Sigmoid colon (tissue), 7 donors: ENCODE results near the gene RSBN1L. TPM values are rescaled to one million over a fixed set of nuclear protein-coding genes. Genes with fewer than 3 reads are reported as not detected.

ENCODE experiments used
- DNase-seq: peaks from one replicate; pipeline ENCODE4 v3.0.0-alpha.2; 2019
- H3K27ac ChIP-seq, 4 donors: fragments of 200-600 bp; sonication (generic); one replicate each; pipeline ENCODE4 v1.5.1; 2016 to 2019; ENCODE audit warnings: mild to moderate bottlenecking in 1 of 4
- H3K27me3 ChIP-seq, 3 donors: fragments of 200-600 bp; sonication (generic); one replicate each; pipeline ENCODE4 v1.5.1; 2019; ENCODE audit warnings: mild to moderate bottlenecking in 1 of 3
- H3K36me3 ChIP-seq, 4 donors: fragments of 200-600 bp; sonication (generic); one replicate each; pipeline ENCODE4 v1.5.1; 2016 to 2019
- H3K4me1 ChIP-seq, 4 donors: fragments of 200-600 bp; sonication (generic); one replicate each; pipeline ENCODE4 v1.5.1; 2017 to 2019
- H3K4me3 ChIP-seq, 4 donors: fragments of 200-600 bp; sonication (generic); one replicate each; pipeline ENCODE4 v1.5.1; 2017 to 2019; ENCODE audit warnings: mild to moderate bottlenecking in 2 of 4, moderate library complexity in 1 of 4
- H3K9me3 ChIP-seq, 4 donors: fragments of 200-600 bp in 3 of 4; sonication (generic) in 3 of 4; one replicate each; pipeline versions ENCODE4 v1.5.1 to v1.6.1; 2013 to 2019
- EP300 ChIP-seq, 4 donors: sonication (generic); formaldehyde crosslinking; IDR thresholded peaks; one replicate each; pipeline ENCODE4 v1.6.1; 2017; ENCODE audit warnings: antibody characterized with exemption in 4 of 4
- POLR2A ChIP-seq, 2 donors: fragments of 450-650 bp; IDR thresholded peaks; one replicate each; pipeline ENCODE4 v1.6.1; 2016; ENCODE audit warnings: antibody characterized with exemption in 2 of 2, mild to moderate bottlenecking in 2 of 2, moderate library complexity in 2 of 2
- POLR2AphosphoS5 ChIP-seq, 4 donors: sonication (generic); formaldehyde crosslinking; IDR thresholded peaks; one replicate each; pipeline ENCODE4 v1.6.1; 2017; ENCODE audit warnings: antibody characterized with exemption in 4 of 4
- WGBS, 2 donors: extraction: QIAGEN DNeasy Blood & Tissue Kit; methylation state at CpG; one replicate each; pipeline ENCODE4 v1.1.7; 2013; 5-methylcytosine and 5-hydroxymethylcytosine counted together
- intact Hi-C: fragments of 100-400 bp; cut with DNase I; formaldehyde crosslinking; loops from one replicate; pipeline ENCODE4 v1.15.1; 2023
- polyA plus RNA-seq, 3 donors: library from polyadenylated mRNA; stranded (reverse); fragments of 200-250 nt; gene quantifications; one replicate each; pipeline ENCODE4 v1.2.3, GENCODE V29; 2013
- total RNA-seq, 4 donors: library from RNA; depleted of rRNA; stranded (reverse); fragments of >200 nt; gene quantifications; one replicate each; pipeline ENCODE4 v1.1.0, GENCODE V29; 2016
- TF ChIP-seq, protein P1 (sequence below), 4 experiments: fragments of 450-650 bp in 3 of 4; fragments of 200-600 bp in 1 of 4; IDR thresholded peaks; one replicate each; pipeline ENCODE4 v1.5.1; 2016 to 2019; ENCODE audit warnings: antibody characterized with exemption in 4 of 4, mild to moderate bottlenecking in 3 of 4, moderate library complexity in 2 of 4
- donor health status: healthy with polysubstance abuse.
- donor health status: Bipolar disorder and iron deficiency.
- donor health status: healthy.

Gene RSBN1L
- total and polyA plus RNA-seq, 7 donors: 6.0 to 50.4 (median 29.3) TPM

GRCh38 chr7:77729574-77730348 lies 33.5 kb downstream of the RSBN1L start:
- peak overlapping the region in 2 of 4 donors; percentile 76 to 78 for H3K27ac ChIP-seq
- DNase-seq: no peak
- peaks cover 0 to 55% (median 48%) of the 10 kb centered on the region in 4 donors for H3K4me1 ChIP-seq
- no peak for TF ChIP-seq POLR2A (IDR thresholded peaks at IDR 0.05)
- TF ChIP-seq EP300 (IDR thresholded peaks at IDR 0.05): no peak
- TF ChIP-seq, protein P1, sequence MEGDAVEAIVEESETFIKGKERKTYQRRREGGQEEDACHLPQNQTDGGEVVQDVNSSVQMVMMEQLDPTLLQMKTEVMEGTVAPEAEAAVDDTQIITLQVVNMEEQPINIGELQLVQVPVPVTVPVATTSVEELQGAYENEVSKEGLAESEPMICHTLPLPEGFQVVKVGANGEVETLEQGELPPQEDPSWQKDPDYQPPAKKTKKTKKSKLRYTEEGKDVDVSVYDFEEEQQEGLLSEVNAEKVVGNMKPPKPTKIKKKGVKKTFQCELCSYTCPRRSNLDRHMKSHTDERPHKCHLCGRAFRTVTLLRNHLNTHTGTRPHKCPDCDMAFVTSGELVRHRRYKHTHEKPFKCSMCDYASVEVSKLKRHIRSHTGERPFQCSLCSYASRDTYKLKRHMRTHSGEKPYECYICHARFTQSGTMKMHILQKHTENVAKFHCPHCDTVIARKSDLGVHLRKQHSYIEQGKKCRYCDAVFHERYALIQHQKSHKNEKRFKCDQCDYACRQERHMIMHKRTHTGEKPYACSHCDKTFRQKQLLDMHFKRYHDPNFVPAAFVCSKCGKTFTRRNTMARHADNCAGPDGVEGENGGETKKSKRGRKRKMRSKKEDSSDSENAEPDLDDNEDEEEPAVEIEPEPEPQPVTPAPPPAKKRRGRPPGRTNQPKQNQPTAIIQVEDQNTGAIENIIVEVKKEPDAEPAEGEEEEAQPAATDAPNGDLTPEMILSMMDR (IDR thresholded peaks at IDR 0.05): no peak
- no peak for TF ChIP-seq POLR2AphosphoS5 (IDR thresholded peaks at IDR 0.05)
- intact Hi-C loops: no loop called here
- 87 to 93% methylated on average over 3 of the region's 3 CpGs for WGBS, 2 donors
- no peak overlapping the region for H3K4me3 ChIP-seq
- H3K36me3 ChIP-seq: no peaks in the 10 kb centered on the region
- H3K27me3 ChIP-seq: no peaks in the 10 kb centered on the region
- no peaks in the 10 kb centered on the region for H3K9me3 ChIP-seq

GRCh38 chr7:77731716-77732115 lies 35.5 kb downstream of the RSBN1L start:
- no peak overlapping the region for H3K27ac ChIP-seq
- H3K27me3 ChIP-seq: no peaks in the 10 kb centered on the region
- WGBS, 2 donors: 81 to 85% methylated on average over 1 of the region's 1 CpG
- intact Hi-C loops: no loop called here
- no peak overlapping the region for H3K4me3 ChIP-seq
- DNase-seq: no peak
- no peak for TF ChIP-seq EP300 (IDR thresholded peaks at IDR 0.05)
- TF ChIP-seq, protein P1 (IDR thresholded peaks at IDR 0.05): no peak
- TF ChIP-seq POLR2AphosphoS5 (IDR thresholded peaks at IDR 0.05): no peak
- no peak for TF ChIP-seq POLR2A (IDR thresholded peaks at IDR 0.05)
- peaks cover 0 to 1% (median 0%) of the 10 kb centered on the region in 4 donors for H3K36me3 ChIP-seq
- H3K9me3 ChIP-seq: no peaks in the 10 kb centered on the region
- H3K4me1 ChIP-seq: peaks cover 0 to 67% (median 59%) of the 10 kb centered on the region in 4 donors

DNA sequence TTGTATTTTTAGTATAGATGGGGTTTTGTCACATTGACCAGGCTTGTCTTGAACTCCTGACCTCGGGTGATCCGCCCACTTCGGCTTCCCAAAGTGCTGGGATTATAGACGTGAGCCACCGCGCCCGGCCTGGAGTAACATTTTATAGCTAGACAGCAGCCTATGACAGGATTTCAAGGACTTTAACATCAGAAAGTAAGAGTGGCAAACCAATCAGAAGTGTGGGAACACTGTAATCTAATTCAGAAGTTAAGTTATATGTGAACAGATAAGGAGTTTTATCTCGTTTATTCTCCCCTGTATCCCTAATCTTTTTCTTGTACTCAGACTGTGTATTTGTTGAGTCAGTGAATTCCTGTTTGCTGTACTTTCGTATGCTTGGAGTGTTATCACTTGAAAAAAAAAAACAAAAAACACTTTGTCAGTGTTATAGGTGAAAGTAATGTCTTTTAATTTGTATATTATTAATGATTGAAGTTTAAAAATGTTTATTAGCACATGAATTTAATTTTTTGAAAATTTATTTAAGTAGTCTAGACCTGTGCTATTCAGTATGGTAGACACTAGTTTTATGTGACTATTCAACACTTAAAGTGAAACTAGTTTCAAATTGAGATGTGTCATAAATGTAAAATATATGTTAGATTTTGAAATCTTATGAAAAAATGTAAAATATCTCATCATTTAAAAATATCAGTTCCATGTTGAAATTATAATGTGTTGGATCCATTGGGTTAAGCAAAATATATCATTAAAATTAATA lies 38.6 kb downstream of the RSBN1L start:
- Histone ChIP-seq H3K9me3 (no peaks in the 10 kb centered on the region), H3K36me3 (peaks cover 0 to 16% (median 0%) of the 10 kb centered on the region in 4 donors), H3K4me3 (no peak overlapping the region), H3K27ac (no peak overlapping the region), H3K27me3 (no peaks in the 10 kb centered on the region), H3K4me1 (peaks cover 0 to 41% (median 30%) of the 10 kb centered on the region in 4 donors)
- no peak for DNase-seq
- intact Hi-C loops: no loop called here
- 14 to 66% methylated on average over 9 of the region's 9 CpGs for WGBS, 2 donors
- TF ChIP-seq POLR2A (IDR thresholded peaks at IDR 0.05): no peak
- TF ChIP-seq, protein P1 (IDR thresholded peaks at IDR 0.05): no peak
- no peak for TF ChIP-seq POLR2AphosphoS5 (IDR thresholded peaks at IDR 0.05)
- no peak for TF ChIP-seq EP300 (IDR thresholded peaks at IDR 0.05)

DNA sequence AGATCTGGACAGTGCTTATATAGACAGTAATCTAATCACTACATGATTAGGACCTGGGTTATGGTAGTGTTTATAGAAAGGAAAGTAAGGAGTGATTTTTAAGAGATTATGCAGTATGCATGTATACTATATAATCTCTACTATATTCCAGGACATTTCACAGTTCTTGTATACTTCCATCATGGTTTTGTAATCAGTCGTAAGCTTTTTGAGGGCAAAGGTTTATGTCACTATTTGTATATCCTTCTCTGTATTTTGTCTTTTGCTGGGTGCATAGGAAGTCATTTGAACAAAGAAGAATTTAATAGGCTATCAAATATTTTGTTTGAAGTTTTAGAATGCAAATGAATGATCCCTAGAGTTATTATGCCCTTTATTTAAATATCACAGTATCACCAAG lies 39.2 kb downstream of the RSBN1L start:
- TF ChIP-seq POLR2AphosphoS5 (IDR thresholded peaks at IDR 0.05): no peak
- TF ChIP-seq, protein P1 (IDR thresholded peaks at IDR 0.05): no peak
- TF ChIP-seq POLR2A (IDR thresholded peaks at IDR 0.05): no peak
- TF ChIP-seq EP300 (IDR thresholded peaks at IDR 0.05): no peak
- Histone ChIP-seq H3K36me3 (peaks cover 0 to 16% (median 0%) of the 10 kb centered on the region in 4 donors), H3K4me3 (no peak overlapping the region), H3K9me3 (no peaks in the 10 kb centered on the region), H3K4me1 (peaks cover 0 to 41% (median 28%) of the 10 kb centered on the region in 4 donors), H3K27me3 (no peaks in the 10 kb centered on the region), H3K27ac (no peak overlapping the region)
- intact Hi-C loops: no loop called here
- WGBS, 2 donors: 20 to 68% methylated on average over 1 of the region's 1 CpG
- no peak for DNase-seq
